HFF-Myc (cell line): ENCODE data around the gene PLSCR1.
"Not testable (repeated sequence)": the region's sequence is repeated elsewhere in the genome, so short reads cannot be mapped to it uniquely, and the experiment has no call there.

Experiments
- DNase-seq: peaks from one replicate; pipeline ENCODE4 v3.0.0-alpha.2; 2011; ENCODE audit warnings: low read depth; ENCODE audit errors: extremely low read depth
- H3K4me3 ChIP-seq: replicated peaks from 2 replicates; pipeline ENCODE4 v1.5.1; 2011; ENCODE audit warnings: low read depth, mild to moderate bottlenecking, control low read depth, low read length
- CTCF ChIP-seq: IDR thresholded peaks from 2 replicates; pipeline ENCODE4 v1.5.1; 2012; ENCODE audit warnings: mild to moderate bottlenecking, low read depth, low read length, control low read depth; ENCODE audit errors: missing control alignments

The PLSCR1 gene

DNA sequence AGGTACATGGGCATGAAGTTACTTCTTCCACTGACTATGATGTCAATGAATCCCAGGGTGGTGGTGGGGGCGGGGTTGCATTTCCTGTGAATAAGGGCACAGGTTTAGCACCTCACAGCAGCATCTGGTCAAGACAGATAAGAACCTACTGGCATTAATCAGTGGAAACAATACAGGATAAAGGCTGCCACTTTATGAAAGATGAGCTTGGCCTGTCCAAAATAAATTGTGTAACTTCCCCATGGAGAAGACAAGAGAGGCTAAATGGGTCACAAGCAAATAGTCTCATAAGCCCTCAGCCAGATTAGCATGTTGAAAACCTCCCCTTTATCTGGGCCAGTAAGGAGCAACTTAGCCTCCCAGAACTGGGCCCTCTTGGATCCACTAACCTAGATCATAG lies 47.7 kb downstream of the PLSCR1 start:
- DNase-seq = no peak
- no peak for TF ChIP-seq CTCF
- H3K4me3 ChIP-seq = no peak overlapping the region

DNA sequence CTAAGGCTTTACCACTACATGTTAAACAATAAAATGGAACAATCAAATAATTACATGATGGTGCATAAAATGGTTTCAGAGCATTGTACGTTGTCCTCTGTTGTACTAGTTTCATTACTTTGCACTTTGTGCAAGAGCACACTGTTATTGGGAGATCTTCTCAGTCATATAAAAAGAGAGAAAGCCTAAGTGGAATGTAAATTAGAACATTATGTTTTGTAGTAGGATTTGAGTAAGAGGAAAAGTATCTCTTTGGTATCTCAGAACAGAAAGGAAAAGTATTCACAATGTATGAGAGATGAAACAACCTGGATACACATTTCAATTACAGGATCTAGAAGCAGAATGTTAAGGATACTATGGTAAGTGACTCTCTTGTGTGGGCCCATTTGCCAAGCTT lies 48.2 kb downstream of the PLSCR1 start:
- DNase-seq = no peak
- no peak overlapping the region for H3K4me3 ChIP-seq
- TF ChIP-seq CTCF = no peak

DNA sequence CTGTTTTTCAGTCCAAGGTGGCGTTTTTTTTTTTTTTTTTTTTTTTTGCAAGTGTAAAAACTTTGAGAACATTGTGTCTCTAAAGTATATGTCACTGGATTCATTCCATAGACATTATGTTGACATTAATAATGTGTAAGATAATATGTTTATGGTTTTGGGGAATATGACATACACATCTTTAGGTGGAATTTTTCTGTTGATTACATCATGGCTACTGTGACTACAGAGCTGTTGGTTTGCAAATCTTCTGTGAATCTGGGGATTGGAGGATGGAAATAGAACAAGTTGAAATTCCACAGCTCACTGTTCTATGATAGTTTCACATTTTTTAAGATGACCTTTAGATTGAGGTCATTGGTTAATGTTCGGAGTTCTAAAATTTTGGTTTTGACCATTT lies 50.6 kb downstream of the PLSCR1 start:
- no peak for DNase-seq
- no peak for TF ChIP-seq CTCF
- H3K4me3 ChIP-seq = no peak overlapping the region

DNA sequence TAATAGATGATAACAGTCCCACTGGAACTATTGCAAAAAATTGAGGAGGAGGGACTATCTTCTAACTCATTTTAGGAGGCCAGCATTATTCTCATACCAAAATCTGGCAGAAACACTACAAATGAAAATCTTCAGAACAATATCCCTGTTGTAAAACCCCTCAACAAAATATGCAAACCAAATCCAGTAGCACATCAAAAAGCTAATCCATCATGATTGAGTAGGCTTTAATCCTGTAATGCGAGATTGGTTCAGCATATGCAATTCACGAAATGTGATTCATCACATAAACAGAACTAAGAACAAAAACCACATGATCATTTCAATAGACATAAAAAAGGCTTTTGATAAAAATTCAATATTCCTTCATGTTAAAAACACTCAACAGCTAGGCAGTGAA lies 51.2 kb downstream of the PLSCR1 start:
- no peak overlapping the region for H3K4me3 ChIP-seq
- no peak for DNase-seq
- no peak for TF ChIP-seq CTCF

DNA sequence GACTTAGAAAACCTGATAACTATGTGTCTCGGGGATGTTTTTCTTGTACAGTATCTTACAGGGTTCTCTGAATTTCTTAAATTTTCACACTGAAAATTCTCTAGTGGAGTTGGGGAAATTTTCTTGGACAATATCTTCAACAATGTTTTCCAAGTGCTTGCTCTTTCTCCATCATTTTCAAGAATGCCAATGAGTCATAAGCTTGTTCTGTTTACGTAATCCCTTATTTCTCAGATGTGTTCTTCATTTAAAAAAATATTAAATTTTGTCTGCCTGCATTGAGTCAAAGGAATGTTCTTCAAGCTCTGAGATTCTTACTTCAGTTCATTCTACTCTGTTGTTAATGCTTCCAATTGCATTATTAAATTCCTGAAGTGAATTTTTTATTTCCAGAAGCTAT lies 53.1 kb downstream of the PLSCR1 start:
- no peak for DNase-seq
- no peak for TF ChIP-seq CTCF
- H3K4me3 ChIP-seq = no peak overlapping the region

- no peak for TF ChIP-seq CTCF
Measured at GRCh38 chr3:146485297-146485696, 59.1 kb downstream of the PLSCR1 start.

GRCh38 chr3:146476094-146476740 lies 68.2 kb downstream of the PLSCR1 start:
- DNase-seq = no peak
- no peak for TF ChIP-seq CTCF
- no peak overlapping the region for H3K4me3 ChIP-seq

More at GRCh38 chr3:146485297-146485696, 59.1 kb downstream of the PLSCR1 start:
- no peak for DNase-seq
- no peak overlapping the region for H3K4me3 ChIP-seq

DNA sequence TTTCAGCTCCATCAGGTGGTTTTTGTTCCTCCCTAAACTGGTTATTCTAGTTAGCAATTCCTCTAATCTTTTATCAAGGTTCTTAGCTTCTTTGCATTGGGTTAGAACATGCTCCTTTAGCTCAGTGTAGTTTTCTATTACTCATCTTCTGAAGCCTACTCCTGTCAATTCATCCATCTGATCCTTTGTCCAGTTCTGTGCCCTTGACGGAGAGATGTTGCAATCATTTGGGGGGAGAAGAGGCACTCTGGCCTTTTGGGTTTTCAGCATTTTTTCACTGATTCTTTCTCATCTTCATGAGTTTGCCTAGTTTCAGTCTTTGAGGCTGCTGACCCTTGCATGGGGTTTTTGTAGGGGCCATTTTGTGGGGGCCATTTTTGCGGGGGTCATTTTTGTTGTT lies 69.4 kb downstream of the PLSCR1 start:
- not testable (repeated sequence) for H3K4me3 ChIP-seq, DNase-seq
